OCI-LY7 (cell line): Measurements from ENCODE around the gene NPAS2.

Experiments used
- EZH2phosphoT487 ChIP-seq: fragments of 200-600 bp; sonication (generic); IDR thresholded peaks from 2 replicates; pipeline ENCODE4 v1.6.1; 2018; ENCODE audit warnings: low read depth, borderline replicate concordance, mild to moderate bottlenecking, mixed run types, antibody characterized with exemption, low read length, moderate library complexity, mixed read lengths
- TF ChIP-seq, protein P1 (sequence below): fragments of 200-600 bp; sonication (generic); conservative IDR thresholded peaks from 2 replicates; pipeline ENCODE4 v1.5.1; 2014; ENCODE audit warnings: mild to moderate bottlenecking, antibody characterized with exemption, low read length, moderate library complexity, mixed read lengths

GRCh38 chr2:100865816-100866460 lies 46.0 kb downstream of the NPAS2 start:
- TF ChIP-seq, protein P1, sequence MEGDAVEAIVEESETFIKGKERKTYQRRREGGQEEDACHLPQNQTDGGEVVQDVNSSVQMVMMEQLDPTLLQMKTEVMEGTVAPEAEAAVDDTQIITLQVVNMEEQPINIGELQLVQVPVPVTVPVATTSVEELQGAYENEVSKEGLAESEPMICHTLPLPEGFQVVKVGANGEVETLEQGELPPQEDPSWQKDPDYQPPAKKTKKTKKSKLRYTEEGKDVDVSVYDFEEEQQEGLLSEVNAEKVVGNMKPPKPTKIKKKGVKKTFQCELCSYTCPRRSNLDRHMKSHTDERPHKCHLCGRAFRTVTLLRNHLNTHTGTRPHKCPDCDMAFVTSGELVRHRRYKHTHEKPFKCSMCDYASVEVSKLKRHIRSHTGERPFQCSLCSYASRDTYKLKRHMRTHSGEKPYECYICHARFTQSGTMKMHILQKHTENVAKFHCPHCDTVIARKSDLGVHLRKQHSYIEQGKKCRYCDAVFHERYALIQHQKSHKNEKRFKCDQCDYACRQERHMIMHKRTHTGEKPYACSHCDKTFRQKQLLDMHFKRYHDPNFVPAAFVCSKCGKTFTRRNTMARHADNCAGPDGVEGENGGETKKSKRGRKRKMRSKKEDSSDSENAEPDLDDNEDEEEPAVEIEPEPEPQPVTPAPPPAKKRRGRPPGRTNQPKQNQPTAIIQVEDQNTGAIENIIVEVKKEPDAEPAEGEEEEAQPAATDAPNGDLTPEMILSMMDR = no peak
- no peak for TF ChIP-seq EZH2phosphoT487
